Kidney glomerular epithelial cell (primary cell): ENCODE measurements around the gene AP3D1.
"Not testable (repeated sequence)": the region's sequence is repeated elsewhere in the genome, so short reads cannot be mapped to it uniquely, and the experiment has no call there.

ENCODE experiments used
- DNase-seq: peaks from one replicate; lab custom pipeline; 2025; lab: John Stamatoyannopoulos, UW

Gene AP3D1

DNA sequence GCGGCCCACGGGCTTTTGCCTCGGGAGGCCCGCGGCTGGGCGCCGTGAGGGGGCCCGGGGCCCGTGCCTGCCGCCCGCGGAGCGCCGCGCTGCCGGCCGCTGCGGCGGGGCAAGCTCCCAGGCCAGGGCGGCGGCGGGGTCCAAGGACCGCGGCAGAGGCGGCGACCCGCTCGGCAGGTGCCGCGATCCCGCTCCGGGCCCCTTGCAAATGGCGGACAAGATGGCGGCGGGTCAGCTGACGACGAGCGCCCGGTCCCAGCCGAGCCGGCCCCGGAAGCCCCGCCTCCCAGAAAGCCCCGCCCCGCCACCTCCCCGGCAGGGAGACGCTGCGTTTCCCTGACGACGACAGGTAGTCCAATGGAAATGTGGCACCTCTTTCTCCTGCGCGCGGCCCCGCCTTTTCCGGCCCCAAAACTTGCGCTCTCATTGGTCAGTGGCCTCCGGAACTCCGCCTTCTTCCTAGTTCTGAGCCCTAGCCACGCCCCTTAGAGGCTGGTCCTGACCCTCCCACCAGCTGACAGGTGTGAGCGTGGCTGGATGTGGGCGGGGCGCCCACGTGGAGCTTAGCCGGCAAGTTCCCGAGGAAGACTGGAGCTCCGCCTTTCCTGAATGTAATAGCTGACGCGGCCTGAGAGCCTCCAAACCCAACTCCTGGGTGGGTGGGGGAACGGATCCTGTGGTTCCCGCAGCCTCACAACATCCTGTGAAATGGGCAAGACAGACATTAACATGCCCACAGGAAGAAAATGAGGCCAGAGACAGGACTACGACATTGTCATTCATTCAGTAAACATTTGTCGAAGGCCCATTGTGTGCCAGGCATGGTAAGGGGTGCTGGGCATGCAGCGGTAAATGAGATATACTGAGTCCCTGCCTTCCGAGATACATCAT lies at the start of gene AP3D1:
Gene AP3D1, minus strand, starts transcription at position 228 of the 891 bp plus-strand sequence. CDS start 232 bp downstream, outside the sequence.
- peak; percentile 100 for DNase-seq

DNA sequence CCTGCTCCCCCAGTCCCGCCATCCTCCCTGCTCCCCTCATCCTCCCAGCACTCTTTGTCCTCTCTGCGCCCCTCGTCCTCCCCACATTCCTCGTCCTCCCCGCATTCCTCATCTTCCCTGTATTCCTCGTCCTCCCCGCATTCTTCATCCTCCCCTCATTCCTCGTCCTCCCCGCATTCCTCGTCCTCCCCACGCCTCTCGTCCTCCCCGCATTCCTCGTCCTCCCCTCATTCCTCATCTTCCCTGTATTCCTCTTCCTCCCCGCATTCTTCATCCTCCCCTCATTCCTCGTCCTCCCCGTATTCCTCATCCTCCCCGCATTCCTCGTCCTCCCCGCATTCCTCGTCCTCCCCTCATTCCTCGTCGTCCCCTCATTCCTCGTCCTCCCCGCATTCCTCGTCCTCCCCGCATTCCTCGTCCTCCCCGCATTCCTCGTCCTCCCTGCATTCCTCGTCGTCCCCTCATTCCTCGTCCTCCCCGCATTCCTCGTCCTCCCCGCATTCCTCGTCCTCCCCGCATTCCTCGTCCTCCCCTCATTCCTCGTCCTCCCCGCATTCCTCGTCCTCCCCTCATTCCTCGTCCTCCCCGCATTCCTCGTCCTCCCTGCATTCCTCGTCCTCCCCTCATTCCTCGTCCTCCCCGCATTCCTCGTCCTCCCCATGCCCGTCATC lies 49.4 kb upstream of the AP3D1 start:
- DNase-seq: not testable (repeated sequence)

DNA sequence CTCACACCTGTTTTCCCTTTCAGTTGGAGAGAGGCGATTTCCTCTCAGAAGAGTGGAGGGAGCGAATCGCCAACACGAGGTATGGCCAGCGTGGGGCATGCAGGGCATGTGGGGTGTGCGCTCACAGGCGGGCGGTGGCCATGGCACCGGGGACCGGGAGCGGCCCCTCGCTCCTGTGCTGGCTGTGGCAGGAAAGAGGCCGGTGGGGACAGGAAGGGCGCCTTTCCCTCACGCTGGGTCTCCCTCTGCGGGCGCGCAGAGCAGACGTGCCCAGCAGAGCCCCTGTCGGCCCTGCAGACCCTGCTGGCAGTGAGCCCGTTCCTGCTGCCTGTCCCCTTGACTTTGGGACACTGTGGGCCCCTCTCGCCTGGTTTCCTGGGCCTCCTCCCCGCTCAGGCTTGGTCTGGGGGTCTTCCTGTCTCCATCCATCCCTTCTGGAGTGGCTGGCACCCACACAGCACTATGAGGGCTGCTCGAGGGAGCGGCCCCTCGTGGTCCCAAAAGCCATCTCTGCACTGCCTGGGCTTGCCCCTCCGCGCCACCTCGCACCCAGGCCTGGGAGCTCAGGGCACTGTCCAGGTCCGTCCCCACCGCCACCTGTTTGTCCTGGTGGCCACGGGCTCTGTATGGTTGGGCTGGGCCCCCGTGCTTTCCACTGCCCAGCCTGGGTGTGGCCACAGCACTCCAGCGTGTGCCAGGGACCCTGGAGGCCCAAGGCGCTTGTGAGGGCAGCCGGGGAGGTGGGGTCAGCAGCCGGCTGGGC lies 48.7 kb upstream of the AP3D1 start:
- DNase-seq: no peak

DNA sequence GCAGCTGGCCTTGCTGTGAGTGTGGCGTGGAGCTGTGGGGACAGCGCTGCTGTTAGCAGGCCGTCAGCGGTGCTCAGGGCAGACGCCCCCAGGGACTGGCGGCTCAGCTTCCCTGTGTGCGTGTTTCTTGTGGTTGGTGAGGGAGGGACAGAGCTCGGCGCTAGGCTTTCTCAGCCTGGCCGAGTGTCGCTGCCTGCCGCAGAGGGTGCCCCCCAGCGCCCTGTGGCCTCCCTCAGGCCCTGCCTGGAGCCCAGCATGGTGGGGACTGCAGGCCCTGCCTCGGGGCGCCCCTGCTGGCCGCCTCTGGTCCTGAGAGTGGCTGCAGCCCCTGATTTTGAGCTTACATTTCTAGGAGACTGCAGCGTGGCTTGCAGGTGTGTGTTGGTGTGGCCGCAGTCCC lies 47.8 kb upstream of the AP3D1 start:
- DNase-seq: no peak

DNA sequence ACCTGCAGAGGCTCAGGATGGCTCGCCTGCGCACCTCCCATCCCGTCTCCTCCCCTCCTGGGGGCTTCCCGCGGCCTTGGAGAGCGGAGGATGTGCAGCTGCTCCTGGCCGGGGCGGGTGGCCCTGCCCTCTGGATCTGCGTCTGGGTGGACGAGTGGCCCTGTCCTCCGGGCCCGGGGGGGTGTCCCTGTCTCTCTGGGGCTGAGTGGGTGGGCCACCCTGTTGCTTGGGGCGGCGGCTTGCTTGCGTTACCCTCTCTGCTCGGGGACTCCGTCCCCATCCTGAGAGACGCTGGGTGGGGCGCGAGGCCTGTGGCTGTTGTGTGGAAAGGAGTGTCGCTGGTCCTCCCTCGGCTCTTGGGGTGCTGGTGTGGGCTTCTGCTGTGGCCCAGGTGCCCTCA lies 47.0 kb upstream of the AP3D1 start:
- DNase-seq: no peak

DNA sequence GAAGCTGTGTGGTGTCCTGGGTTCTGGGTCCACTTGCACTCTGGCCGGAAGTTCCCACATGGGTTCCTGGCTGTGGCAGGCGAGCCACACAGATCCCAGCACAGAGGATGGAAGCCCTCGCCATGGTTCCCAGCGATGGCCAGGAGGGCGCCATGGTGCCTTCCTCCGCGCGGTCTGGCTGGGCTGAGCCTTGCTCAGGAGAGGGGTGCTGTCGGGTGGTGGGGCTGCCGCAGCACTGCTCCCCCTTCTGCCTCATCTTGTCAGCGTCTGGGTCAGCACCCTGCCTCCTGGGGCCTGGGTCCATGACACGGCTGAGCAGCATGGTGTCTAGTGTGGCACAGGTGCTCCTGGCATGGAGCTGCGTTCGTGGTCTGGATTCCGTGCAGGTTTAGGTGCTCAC lies 45.9 kb upstream of the AP3D1 start:
- no peak for DNase-seq

DNA sequence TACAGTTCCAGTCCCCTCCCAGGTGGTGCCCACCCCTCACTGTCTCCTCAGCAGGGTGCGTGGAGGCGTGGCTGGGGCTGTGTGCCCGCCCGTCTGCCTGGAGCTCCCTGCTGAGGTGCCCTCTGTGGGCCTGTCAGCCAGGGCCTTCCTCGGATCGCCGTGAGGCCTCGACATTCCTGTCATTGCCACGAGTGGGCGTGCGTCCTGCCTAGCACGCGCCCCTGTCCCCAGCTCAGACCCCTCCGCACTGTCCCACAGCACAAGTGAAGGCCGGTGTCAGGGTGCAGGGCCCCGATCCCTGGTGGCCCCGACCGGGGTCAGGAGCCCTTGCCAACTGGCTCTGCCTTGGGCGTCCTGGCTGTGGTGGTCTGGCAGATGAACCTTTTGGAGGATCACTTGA lies 44.5 kb upstream of the AP3D1 start:
- DNase-seq: no peak

DNA sequence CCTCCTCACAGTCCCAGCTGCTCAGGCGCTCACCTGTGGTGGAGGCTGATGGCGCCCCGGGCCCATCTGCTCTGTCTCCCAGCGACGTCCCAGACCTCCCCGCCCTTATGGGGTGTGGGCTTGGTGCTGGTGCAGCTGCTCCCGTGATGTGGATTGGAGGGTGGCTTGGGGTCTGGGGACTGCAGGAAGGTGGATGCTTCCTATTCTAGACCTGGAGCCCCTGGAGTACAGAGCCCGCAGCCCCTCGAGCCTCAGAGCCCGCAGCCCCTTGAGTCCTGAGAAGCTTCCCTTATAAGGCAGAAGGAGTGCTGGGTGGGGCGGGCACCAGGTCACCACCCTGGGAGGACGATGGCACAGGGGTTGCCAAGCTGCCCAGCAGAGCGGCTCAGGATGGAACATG lies 44.0 kb upstream of the AP3D1 start:
- DNase-seq: no peak

DNA sequence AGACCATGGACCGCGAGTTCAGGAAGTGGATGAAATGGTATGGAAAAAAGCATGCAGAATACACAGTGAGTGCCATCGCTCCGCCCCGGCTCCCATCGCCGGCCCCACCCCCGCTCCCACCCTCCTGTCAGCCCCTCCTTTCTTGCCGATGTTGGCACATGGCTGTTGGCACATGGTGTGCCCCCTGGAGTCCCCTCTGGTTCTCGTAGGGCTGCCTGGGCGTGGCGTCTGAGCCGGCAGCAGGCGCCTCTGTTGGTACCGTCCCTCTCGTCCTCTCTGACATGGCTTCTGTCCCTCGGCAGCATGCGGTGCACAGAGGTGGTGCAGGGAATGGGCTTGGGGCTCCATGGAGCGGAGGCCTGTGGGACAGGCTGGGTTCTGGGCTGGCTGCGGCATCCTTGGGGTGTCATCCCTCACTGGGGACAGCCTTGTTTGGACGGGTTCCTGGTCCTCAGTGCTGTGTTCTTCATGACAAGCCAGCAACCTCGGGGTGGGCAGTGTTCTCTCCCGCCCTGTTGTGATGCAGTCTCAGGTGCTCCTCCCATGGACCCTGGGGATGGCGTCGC lies 43.2 kb upstream of the AP3D1 start:
- no peak for DNase-seq

DNA sequence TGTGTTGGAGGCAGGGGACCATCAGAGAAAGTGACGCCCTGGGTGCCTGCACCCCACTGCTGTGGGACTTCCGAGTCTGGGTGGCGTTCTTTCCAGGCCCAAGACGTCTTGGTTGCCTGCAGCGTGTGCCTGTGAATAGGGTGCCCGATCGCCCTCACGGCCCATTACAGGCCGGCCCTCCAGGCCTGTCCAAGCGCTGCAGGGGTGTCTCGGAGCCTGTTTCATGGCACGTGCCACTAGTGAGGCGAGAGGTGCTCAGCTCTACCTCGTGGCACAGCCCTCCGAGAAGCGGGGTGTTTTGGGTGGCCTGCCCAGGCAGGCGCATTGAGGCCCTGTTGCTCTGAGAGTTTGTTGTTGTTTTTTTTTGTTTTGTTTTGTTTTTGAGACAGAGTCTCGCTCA lies 42.4 kb upstream of the AP3D1 start:
- no peak for DNase-seq

DNA sequence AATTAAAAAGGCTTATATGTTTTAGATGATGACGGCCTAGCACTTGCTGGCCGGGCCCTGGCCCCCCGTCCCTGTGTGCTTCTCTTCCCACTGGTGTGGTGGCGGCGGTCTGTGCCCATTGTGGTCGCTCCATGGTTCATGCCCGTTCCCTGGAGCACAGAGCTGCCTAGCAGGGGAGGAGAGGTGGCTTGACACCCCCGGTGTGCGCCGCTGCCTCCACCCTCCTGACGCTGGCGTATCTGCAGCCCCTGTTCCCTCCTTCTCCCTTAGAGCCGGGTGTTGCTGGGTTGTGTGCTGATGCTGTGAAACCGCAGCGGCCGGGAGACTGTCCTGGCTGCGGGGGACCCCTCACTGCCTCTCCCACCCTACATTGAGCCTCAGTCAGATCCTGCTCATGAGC lies 41.5 kb upstream of the AP3D1 start:
- DNase-seq: no peak

DNA sequence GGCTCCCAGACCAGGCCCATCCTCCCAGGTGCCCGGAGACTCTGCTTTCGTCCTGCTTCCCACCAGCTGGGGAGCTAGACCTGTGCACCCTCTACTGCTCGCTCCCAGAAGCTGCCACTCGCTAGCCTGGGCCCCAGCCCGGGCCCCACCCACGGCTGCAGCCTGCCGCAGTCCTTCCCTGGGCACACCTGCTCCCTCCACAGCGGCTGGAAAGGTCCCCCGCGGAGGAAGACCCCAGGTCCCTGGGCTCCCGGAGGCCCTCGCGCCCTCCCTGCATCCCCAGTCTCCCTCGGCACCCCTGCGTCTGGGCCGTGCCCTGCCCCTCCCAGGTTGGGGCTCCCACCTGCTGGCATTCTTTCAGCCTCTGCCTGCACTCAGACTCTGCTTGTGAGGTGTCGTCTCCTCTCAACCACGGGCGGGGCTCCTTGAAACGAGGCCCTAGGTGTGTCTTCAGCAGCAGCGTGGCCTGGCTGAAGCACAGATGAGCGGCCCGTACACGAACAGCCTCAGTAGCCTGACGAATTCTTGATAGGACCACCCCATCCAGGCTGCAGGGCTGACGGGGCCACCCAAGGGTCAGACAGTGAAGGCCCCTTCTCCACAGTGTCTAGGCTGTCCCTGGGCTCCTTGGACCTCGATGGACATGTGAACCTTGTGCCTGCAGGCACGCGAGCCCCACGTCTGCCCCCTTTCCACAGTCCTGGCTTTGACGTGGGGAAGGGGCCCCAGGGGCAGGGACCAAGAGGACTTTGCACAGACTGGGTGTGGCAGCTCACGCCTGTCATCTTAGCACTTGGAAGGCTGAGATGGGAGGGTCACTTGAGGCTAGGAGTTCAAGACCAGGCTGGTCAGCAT lies 40.3 kb upstream of the AP3D1 start:
- no peak for DNase-seq

DNA sequence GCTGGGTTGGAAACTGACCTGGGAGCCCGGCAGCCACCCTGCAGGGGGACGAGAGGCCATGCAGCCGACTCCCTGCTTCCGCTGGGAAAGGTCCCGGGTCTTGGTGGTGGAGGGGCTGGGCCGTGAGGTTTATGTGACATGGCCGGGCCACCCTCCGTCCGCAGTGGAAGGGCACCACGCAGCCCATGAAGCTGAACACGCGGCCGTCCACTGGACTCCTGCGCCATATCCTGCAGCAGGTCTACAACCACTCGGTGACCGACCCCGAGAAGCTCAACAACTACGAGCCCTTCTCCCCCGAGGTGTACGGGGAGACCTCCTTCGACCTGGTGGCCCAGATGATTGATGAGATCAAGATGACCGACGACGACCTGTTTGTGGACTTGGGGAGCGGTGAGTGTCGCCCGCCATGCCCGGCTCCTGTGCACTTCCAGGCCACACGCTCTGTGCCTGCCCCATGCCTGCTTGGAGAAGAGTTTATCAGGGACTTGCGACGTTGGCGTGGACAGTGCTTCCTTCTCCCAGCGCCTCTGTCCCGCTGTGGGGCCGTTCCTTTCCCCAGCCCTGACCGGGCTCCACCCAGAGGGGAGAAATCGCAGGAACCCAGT lies 39.6 kb upstream of the AP3D1 start:
- no peak for DNase-seq

DNA sequence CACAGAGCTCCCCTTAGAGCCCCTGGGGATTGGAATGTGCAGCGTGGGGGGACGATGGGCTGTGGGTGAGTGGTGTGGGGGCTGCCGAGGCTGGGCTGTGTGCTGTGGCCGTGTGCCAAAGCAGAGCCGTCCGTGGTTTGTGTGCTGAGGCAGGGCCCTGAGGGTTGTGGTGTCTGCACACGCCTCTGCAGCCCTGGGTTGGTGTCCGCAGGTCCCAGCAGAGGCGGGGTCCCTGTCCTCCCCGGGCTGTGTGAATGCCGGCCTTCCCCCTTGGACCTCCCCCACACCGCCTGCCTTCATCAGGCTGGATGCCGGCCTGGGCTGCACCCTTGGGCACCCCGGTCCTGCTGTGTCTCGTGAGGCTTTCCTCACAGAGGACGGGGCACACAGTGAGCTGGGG lies 38.5 kb upstream of the AP3D1 start:
- no peak for DNase-seq

DNA sequence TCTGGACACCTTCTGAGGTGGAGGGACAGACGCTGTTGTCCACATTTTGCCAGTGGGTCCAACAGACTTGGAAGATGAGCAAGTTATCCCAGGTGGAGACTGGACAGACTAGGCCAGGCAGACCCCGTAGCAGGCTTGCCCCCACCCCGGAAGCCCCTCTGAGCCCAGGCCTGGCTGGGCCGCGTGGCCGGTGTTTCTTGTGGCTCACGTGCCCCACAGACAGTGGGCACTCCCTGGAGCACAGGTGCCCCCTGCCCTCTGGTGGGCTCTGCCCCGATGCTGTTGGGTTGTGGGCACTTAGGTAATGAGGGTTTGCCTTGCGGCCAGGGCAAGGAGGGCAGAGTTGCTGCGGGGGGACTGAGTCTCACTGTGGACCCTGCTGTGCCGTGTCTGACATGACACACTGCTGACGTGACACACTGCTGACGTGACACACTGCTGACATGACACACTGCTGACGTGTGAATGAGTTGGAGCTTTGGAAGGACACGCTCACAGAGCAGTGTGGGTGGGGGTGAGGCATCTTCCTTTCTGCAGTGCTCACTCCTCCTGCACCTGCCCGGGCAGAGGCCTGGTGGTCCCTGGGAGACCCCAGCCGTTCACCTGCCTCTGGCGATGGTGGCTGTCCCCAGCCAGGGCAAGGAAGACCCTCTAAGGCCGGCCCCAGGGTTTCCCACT lies 37.5 kb upstream of the AP3D1 start:
- DNase-seq: no peak

DNA sequence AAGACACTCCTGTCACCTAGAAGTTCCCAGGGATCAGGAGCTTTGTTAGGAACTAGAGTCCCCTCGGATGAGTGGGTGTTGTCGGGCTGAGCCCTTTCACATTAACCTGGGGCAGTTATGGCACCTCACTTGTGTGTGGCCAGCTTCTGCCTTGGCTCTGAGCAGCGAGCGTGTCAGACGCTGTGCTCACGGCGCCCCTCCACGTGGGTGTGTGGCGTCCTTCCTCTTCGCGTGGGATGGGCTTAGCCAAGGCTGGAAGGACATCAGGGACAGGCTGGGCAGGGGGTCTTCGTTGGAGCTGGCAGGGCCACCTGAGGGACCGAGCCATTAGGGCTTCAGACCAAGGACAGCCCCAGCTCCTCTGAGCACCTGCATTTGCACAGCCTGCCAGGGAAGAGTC lies 35.8 kb upstream of the AP3D1 start:
- DNase-seq: no peak

DNA sequence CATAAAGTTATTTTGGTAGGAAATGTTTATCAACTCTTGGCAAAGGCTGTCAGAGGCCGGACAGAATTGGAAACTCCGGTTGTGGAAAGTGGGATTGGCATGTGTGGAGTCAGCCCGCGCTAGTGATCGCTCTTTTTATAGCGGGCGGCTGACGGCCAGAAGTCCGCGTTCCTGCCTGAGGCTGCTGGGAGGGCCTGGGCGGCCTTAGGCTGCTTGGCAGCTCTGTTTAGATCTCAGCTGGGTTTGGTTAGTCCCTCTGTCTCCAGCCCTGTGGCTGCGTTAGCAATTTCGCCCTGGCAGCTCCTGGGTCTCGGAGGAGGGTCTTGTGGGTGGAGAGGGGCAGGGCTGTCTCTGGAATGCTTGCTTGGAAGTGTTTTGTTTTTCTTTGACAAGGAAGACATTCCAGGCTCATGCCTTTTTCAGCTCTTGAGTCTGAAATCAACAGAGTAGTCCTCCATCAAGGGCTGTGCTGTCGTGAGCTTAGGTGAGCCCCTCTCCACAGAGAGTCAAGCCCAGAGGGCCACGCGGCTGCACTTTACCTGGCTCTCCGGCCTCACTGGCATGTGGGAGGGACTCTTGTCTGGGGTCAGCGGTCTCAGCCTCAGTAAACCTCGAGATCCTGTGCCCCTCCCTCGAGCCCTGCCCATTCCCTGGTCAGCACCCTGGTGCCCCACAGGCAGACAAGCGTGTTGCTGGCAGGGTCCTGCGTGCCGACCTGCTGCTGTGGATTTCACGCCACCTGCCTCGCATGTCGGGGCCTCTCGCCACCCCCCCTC lies 34.9 kb upstream of the AP3D1 start:
- DNase-seq: peak; percentile 84

DNA sequence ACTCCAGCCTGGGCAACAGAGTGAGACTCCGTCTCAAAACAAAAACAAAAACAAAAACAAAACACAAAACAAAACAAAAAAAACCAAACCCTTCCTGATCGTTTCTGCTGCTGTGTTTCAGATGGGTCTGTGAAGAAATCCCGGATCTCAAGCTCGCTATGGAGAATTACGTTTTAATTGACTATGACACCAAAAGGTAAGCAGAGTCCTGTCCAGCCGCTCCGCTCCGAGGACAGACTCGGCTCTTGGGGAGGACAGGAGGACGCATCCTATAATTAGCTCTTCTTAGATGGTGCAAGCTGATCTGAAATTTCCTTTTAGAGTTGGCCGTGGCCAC lies 34.3 kb upstream of the AP3D1 start:
- no peak for DNase-seq

DNA sequence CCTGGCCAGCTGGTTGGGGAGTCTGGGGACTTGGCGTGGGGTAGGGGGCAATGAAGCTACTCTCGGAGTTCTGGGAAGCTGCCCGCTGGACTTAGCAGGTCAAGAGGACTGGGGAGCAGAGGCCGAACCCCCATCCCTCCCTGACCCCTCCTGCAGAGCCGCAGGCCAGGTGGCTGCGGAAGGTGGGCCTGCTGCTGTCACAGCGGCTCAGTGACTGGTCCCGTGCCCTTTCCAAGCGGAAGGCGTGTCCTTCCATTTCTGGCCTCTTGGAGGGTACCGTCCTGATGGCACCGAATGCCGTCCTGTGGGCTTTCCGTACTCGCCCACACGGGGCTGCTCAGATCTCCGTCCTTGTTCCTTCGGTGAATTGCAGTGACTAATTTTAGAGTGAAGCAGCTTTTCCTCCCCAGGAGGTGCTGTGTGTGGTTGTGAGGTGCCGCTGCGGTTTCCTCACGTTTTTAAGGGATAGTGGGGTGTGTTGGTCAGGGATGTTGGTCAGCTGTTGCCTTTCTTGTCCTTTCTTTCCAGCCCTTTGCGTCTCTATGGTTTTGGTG lies 33.1 kb upstream of the AP3D1 start:
- DNase-seq: no peak

DNA sequence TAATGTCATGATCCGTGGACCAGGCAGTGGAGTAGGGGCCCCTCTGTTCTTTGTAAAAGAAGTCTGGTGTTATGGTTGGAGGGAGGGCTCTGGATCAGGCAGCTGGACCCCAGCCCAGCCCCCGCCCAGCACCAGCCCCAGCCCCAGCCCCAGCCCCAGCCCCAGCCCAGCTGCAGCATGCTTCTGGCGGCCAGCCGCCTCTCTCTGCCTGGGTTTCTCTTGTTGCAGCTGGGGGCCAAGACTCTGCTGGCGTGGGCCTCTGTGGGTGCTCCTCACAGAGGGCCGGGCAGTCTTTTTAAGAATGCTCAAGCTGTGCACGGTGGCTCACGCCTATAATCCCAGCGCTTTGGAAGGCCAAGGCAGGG lies 30.2 kb upstream of the AP3D1 start:
- DNase-seq: no peak
